ENCODE data around the gene LAMA3.

- no peak for TF ChIP-seq CTCF (IDR thresholded peaks at IDR 0.05 in 2 of 3, conservative IDR thresholded peaks at IDR 0.05 in 1 of 3; ENCODE audit: borderline replicate concordance in 1 of 3, insufficient read depth in 1 of 3, low read depth in 2 of 3, low read length in 2 of 3)
- no peak for TF ChIP-seq POLR2AphosphoS5 (IDR thresholded peaks at IDR 0.05; ENCODE audit: low read depth, low read length)
- no peak for TF ChIP-seq TCF7L2 (IDR thresholded peaks at IDR 0.05; ENCODE audit: borderline replicate concordance, extremely low read depth, insufficient read depth, insufficient read length)
- no peak for TF ChIP-seq EZH2 (IDR thresholded peaks at IDR 0.05)
- no peak for TF ChIP-seq POLR2A (IDR thresholded peaks at IDR 0.05; ENCODE audit: borderline replicate concordance, extremely low read depth, insufficient read depth, insufficient read length)
- TF ChIP-seq SIN3A (IDR thresholded peaks at IDR 0.05; ENCODE audit: low read depth): no peak
- no peak for TF ChIP-seq YY1 (IDR thresholded peaks at IDR 0.05; ENCODE audit: extremely low read depth, insufficient replicate concordance, low read depth, low read length)
- no peak for TF ChIP-seq RAD21 (IDR thresholded peaks at IDR 0.05; ENCODE audit: low read depth)
- TF ChIP-seq JUND (IDR thresholded peaks at IDR 0.05): no peak
- no peak for TF ChIP-seq CEBPB (IDR thresholded peaks at IDR 0.05; ENCODE audit: low read depth)
- TF ChIP-seq ATF3 (IDR thresholded peaks at IDR 0.05): no peak
Measured at GRCh38 chr18:23800902-23801301, 111.6 kb downstream of the LAMA3 start.

Measured in HCT116 (cell line).